Measurements from ENCODE around the gene HAVCR2. TPM values are rescaled to one million over a fixed set of nuclear protein-coding genes. Genes with fewer than 3 reads are reported as not detected.

HAVCR2 gene
- total RNA-seq, 1 experiment from 2014 or later: not detected

DNA sequence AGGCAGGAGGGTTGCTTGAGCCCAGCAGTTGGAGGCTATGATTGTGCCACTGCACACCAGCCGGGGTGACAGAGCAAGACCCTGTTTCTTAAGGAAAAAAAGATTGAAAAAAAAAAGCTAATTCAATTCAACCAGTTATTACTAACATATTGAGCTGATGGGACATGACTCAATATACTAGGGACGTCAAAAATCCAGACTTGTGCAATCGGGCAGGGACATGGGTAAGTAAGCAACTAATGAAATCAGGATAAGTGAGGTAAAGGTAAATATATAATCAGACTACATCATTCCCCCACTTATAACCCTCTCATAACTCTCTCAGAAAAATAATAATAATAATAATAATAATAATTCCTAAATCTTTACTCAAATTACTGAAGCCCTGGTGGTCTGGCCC, 49.0 kb downstream of the HAVCR2 start:
- ATAC-seq: no peak
- no peak for TF ChIP-seq POLR2AphosphoS5 (IDR thresholded peaks at IDR 0.05; ENCODE audit: low read depth, low read length)
- no peak for TF ChIP-seq TCF7L2 (IDR thresholded peaks at IDR 0.05; ENCODE audit: low read depth, low read length)
- TF ChIP-seq, protein P1, sequence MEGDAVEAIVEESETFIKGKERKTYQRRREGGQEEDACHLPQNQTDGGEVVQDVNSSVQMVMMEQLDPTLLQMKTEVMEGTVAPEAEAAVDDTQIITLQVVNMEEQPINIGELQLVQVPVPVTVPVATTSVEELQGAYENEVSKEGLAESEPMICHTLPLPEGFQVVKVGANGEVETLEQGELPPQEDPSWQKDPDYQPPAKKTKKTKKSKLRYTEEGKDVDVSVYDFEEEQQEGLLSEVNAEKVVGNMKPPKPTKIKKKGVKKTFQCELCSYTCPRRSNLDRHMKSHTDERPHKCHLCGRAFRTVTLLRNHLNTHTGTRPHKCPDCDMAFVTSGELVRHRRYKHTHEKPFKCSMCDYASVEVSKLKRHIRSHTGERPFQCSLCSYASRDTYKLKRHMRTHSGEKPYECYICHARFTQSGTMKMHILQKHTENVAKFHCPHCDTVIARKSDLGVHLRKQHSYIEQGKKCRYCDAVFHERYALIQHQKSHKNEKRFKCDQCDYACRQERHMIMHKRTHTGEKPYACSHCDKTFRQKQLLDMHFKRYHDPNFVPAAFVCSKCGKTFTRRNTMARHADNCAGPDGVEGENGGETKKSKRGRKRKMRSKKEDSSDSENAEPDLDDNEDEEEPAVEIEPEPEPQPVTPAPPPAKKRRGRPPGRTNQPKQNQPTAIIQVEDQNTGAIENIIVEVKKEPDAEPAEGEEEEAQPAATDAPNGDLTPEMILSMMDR (IDR thresholded peaks at IDR 0.05): no peak
- no peak for TF ChIP-seq SIN3A (IDR thresholded peaks at IDR 0.05; ENCODE audit: borderline replicate concordance, insufficient read depth, low read depth, low read length)
- TF ChIP-seq REST (IDR thresholded peaks at IDR 0.05; ENCODE audit: insufficient read depth in 1 of 2, low read depth in 2 of 2, low read length in 1 of 2): no peak
- CTCF ChIA-PET: no interaction called here
- in situ Hi-C loops (cut with HindIII; ENCODE audit: low pct_unique_long_range_greater_than_20kb, low sequenced_read_pairs): no loop called here
- BruUV-seq (replicated peaks): no TSS peak
- H3K27me3 ChIP-seq (ENCODE audit: control insufficient read depth, insufficient read depth, low read length): no peaks in the 10 kb centered on the region
- no peaks in the 10 kb centered on the region for H3K4me1 ChIP-seq (ENCODE audit: control insufficient read depth, insufficient read depth, low read length)
- intact Hi-C loops (cut with micrococcal nuclease; ENCODE audit: unreplicated experiment): no loop called here
- no peak for DNase-seq (ENCODE audit: low read depth, low spot score)
- no peaks in the 10 kb centered on the region for H3K9me3 ChIP-seq (ENCODE audit: control insufficient read depth, insufficient read depth, low read depth, low read length)
- POLR2A ChIA-PET: no interaction called here
- H3K36me3 ChIP-seq (ENCODE audit: control insufficient read depth, insufficient read depth, low read length): no peaks in the 10 kb centered on the region
- H3K4me3 ChIP-seq (ENCODE audit: low read depth in 2 of 2, low read length in 2 of 2): no peak overlapping the region
- no peak overlapping the region for H3K27ac ChIP-seq (ENCODE audit: low read length)

DNA sequence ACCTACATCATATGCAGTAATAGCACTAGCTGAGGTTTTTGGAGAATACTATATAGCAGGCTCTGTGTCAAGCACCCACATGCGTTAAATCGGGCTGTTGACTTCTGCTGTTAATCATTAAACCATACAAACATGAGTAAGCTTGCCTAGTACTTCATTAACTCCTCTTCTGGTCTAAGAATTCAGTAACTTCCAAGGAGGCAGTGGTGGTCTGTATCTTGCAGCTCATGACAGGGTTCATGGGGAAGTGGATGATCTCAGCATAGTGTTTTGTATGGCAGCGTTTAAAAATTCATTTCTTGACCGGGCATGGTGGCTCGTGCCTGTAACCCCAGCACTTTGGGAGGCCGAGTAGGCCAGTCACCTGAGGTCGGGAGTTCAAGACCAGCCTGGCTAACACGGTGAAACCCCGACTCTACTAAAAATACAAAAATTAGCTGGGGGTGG, 49.7 kb downstream of the HAVCR2 start, which contains the start of gene HAVCR1:
Gene HAVCR1 (minus strand): TSS at position 24 of the 447 bp plus-strand sequence. CDS start 1,173 bp downstream, outside the sequence.
- no peak within 1 kb of the TSS for H3K27ac ChIP-seq (ENCODE audit: low read length)
- no peaks in the 10 kb centered on the region for H3K9me3 ChIP-seq (ENCODE audit: control insufficient read depth, insufficient read depth, low read depth, low read length)
- DNase-seq (ENCODE audit: low read depth, low spot score): no peak
- no peaks in the 10 kb centered on the region for H3K27me3 ChIP-seq (ENCODE audit: control insufficient read depth, insufficient read depth, low read length)
- peak within 1 kb of the TSS; percentile 9 to 44; a peak in 3 of 4 replicates for H3K4me3 ChIP-seq (ENCODE audit: low read depth in 2 of 2, low read length in 2 of 2)
- H3K4me1 ChIP-seq (ENCODE audit: control insufficient read depth, insufficient read depth, low read length): no peaks in the 10 kb centered on the region
- no peak for TF ChIP-seq POLR2AphosphoS5 (IDR thresholded peaks at IDR 0.05; ENCODE audit: low read depth, low read length)
- no peak for TF ChIP-seq TCF7L2 (IDR thresholded peaks at IDR 0.05; ENCODE audit: low read depth, low read length)
- TF ChIP-seq SIN3A (IDR thresholded peaks at IDR 0.05; ENCODE audit: borderline replicate concordance, insufficient read depth, low read depth, low read length): no peak
- TF ChIP-seq REST (IDR thresholded peaks at IDR 0.05; ENCODE audit: insufficient read depth in 1 of 2, low read depth in 2 of 2, low read length in 1 of 2): no peak
- TF ChIP-seq, protein P1 (IDR thresholded peaks at IDR 0.05): no peak
- ATAC-seq: peak; percentile 61; the same call in 1 of the 2 replicates
- ChIA-PET CTCF (no interaction called here), POLR2A (no interaction called here)
- no TSS peak for BruUV-seq (replicated peaks)
- intact Hi-C loops (cut with micrococcal nuclease; ENCODE audit: unreplicated experiment) (no loop called here), in situ Hi-C loops (cut with HindIII; ENCODE audit: low pct_unique_long_range_greater_than_20kb, low sequenced_read_pairs) (no loop called here)
- H3K36me3 ChIP-seq (ENCODE audit: control insufficient read depth, insufficient read depth, low read length): no peaks in the 10 kb centered on the region

Data from Panc1 (cell line).